ENCODE measurements around the gene WDFY2. TPM values are rescaled to one million over a fixed set of nuclear protein-coding genes. Genes with fewer than 3 reads are reported as not detected.

Gene WDFY2
- total and polyA plus RNA-seq, 2 of the 13 experiments (the other 11 are each of a cell fraction or from before 2014, with no cell fraction given): 22.6 to 27.0 TPM

- WGBS (ENCODE audit: low lambda C conversion rate): 69% methylated on average over 12 of the region's 12 CpGs
- H3K4me1 ChIP-seq (ENCODE audit: insufficient read depth, low read length): peaks cover 33% of the 10 kb centered on the region
- intact Hi-C loops (cut with micrococcal nuclease; ENCODE audit: unreplicated experiment): loop anchor here (5.0 kb wide), 3 partner anchors 211 to 671 kb away; no protein-coding TSS in a partner anchor
- TF ChIP-seq, protein P1, sequence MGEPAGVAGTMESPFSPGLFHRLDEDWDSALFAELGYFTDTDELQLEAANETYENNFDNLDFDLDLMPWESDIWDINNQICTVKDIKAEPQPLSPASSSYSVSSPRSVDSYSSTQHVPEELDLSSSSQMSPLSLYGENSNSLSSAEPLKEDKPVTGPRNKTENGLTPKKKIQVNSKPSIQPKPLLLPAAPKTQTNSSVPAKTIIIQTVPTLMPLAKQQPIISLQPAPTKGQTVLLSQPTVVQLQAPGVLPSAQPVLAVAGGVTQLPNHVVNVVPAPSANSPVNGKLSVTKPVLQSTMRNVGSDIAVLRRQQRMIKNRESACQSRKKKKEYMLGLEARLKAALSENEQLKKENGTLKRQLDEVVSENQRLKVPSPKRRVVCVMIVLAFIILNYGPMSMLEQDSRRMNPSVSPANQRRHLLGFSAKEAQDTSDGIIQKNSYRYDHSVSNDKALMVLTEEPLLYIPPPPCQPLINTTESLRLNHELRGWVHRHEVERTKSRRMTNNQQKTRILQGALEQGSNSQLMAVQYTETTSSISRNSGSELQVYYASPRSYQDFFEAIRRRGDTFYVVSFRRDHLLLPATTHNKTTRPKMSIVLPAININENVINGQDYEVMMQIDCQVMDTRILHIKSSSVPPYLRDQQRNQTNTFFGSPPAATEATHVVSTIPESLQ (CRISPR knock-in tag; conservative IDR thresholded peaks at IDR 0.05): no peak
- TF ChIP-seq RAD21 (CRISPR knock-in tag; IDR thresholded peaks at IDR 0.05) (peak; percentile 82), SMYD3 (CRISPR knock-in tag; IDR thresholded peaks at IDR 0.05) (no peak), SMC3 (IDR thresholded peaks at IDR 0.05; ENCODE audit: low read length) (peak; percentile 83), ZNF598 (CRISPR knock-in tag; IDR thresholded peaks at IDR 0.05; ENCODE audit: borderline replicate concordance) (0 out of 2 replicates have a peak, but pooled peaks have one; percentile 40), ATRX (CRISPR knock-in tag; IDR thresholded peaks at IDR 0.05; ENCODE audit: borderline replicate concordance) (no peak), CTCF (CRISPR knock-in tag; IDR thresholded peaks at IDR 0.05) (peak; percentile 84), THAP11 (CRISPR knock-in tag; IDR thresholded peaks at IDR 0.05) (peak; percentile 27; the same call in 1 of the 2 replicates), ATF3 (CRISPR knock-in tag; IDR thresholded peaks at IDR 0.05) (peak; percentile 52; the same call in 1 of the 2 replicates), STAG1 (CRISPR knock-in tag; IDR thresholded peaks at IDR 0.05) (peak; percentile 97), ZSCAN25 (CRISPR knock-in tag; IDR thresholded peaks at IDR 0.05) (peak; percentile 40; the same call in 1 of the 2 replicates), DR1 (CRISPR knock-in tag; IDR thresholded peaks at IDR 0.05) (no peak), FOSL2 (CRISPR knock-in tag; IDR thresholded peaks at IDR 0.05) (peak; percentile 31; the same call in 1 of the 2 replicates), CBX5 (CRISPR knock-in tag; IDR thresholded peaks at IDR 0.05; ENCODE audit: borderline replicate concordance) (peak; percentile 33; the same call in 1 of the 2 replicates)
- TF ChIP-seq, protein P2, sequence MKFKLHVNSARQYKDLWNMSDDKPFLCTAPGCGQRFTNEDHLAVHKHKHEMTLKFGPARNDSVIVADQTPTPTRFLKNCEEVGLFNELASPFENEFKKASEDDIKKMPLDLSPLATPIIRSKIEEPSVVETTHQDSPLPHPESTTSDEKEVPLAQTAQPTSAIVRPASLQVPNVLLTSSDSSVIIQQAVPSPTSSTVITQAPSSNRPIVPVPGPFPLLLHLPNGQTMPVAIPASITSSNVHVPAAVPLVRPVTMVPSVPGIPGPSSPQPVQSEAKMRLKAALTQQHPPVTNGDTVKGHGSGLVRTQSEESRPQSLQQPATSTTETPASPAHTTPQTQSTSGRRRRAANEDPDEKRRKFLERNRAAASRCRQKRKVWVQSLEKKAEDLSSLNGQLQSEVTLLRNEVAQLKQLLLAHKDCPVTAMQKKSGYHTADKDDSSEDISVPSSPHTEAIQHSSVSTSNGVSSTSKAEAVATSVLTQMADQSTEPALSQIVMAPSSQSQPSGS (CRISPR knock-in tag; IDR thresholded peaks at IDR 0.05): 0 out of 2 replicates have a peak, but pooled peaks have one; percentile 14
- TF ChIP-seq, protein P3, sequence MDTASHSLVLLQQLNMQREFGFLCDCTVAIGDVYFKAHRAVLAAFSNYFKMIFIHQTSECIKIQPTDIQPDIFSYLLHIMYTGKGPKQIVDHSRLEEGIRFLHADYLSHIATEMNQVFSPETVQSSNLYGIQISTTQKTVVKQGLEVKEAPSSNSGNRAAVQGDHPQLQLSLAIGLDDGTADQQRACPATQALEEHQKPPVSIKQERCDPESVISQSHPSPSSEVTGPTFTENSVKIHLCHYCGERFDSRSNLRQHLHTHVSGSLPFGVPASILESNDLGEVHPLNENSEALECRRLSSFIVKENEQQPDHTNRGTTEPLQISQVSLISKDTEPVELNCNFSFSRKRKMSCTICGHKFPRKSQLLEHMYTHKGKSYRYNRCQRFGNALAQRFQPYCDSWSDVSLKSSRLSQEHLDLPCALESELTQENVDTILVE (CRISPR knock-in tag; IDR thresholded peaks at IDR 0.05): no peak
Measured at GRCh38 chr13:51797664-51798488, 213.6 kb downstream of the WDFY2 start.

More at GRCh38 chr13:51797664-51798488, 213.6 kb downstream of the WDFY2 start:
- Histone ChIP-seq H3K4me3 (replicated peaks in 1 of 3; ENCODE audit: insufficient read depth in 1 of 3, low read depth in 2 of 3, low read length in 3 of 3) (no peak overlapping the region), H3K9ac (ENCODE audit: insufficient read depth, low read depth, low read length) (no peak overlapping the region), H3K36me3 (replicated peaks in 1 of 2; ENCODE audit: control insufficient read depth in 1 of 2, insufficient read depth in 2 of 2, low read length in 2 of 2) (0 out of 5 replicates have a peak, but pooled peaks cover 0 to 1% of the 10 kb centered on the region in 2 experiments), H3K79me2 (ENCODE audit: insufficient read depth, low read length) (no peaks in the 10 kb centered on the region), H4K20me1 (ENCODE audit: insufficient read depth, low read length) (no peaks in the 10 kb centered on the region), H2AFZ (ENCODE audit: low read length) (no peak overlapping the region), H3K9me3 (ENCODE audit: low read length) (no peaks in the 10 kb centered on the region), H3K27me3 (ENCODE audit: control insufficient read depth in 1 of 2, insufficient read depth in 2 of 2, low read length in 2 of 2) (no peaks in the 10 kb centered on the region), H3K4me2 (ENCODE audit: low read depth, low read length) (no peak overlapping the region), H3K27ac (ENCODE audit: extremely low read length, insufficient read depth, low read length) (no peak overlapping the region)
- BruUV-seq (replicated peaks): no TSS peak
- POLR2A ChIA-PET: interaction anchor here (0.8 to 1.6 kb wide), 3 partner anchors 33 to 347 kb away, joined by 3 to 11 read pairs (median 5); partner anchors contain the start of gene INTS6
- peak; percentile 66 for DNase-seq (ENCODE audit: low spot score)
- FAIRE-seq: peak; percentile 90
- in situ Hi-C loops (cut with HindIII; ENCODE audit: extremely low pct_ligation_motif_present, low pct_unique_long_range_greater_than_20kb): loop anchor here (10.0 kb wide), 2 partner anchors 353 to 673 kb away; no protein-coding TSS in a partner anchor
- CTCF ChIA-PET (ENCODE audit: low intra/inter-chr PET ratio, low total read pairs): interaction anchor here (1.3 to 1.6 kb wide), 2 partner anchors 363 to 672 kb away, joined by 4 to 9 read pairs; no protein-coding TSS in a partner anchor
- ATAC-seq: peak; percentile 84

Measured in HepG2 (cell line).